Activated naive CD4-positive, alpha-beta T cell treated with anti-CD3 and anti-CD28 coated beads, Interleukin-2, amount 10 ng/mL, durations not matched to agents 7 days and 5 days (primary cell): ENCODE data around the gene MNAT1.

ENCODE experiments used
- CTCF ChIA-PET: fragments of 350-600 bp; sonication (Branson Sonifier 250); formaldehyde crosslinking; loops from one replicate; lab custom pipeline; 2021; ENCODE audit warnings: antibody characterized with exemption; lab: Charles Lee
- DNase-seq: peaks from one replicate; pipeline ENCODE4 v3.0.0-alpha.2; 2020
- H3K27ac Mint-ChIP-seq: one replicate; pipeline ENCODE4 v1.8.0; 2021; ENCODE audit warnings: mild to moderate bottlenecking, moderate library complexity, mixed read lengths
- H3K27me3 Mint-ChIP-seq: one replicate; pipeline ENCODE4 v1.8.0; 2021; ENCODE audit warnings: mild to moderate bottlenecking, mixed read lengths
- H3K36me3 Mint-ChIP-seq: one replicate; pipeline ENCODE4 v1.8.0; 2021; ENCODE audit warnings: mixed read lengths
- H3K4me1 Mint-ChIP-seq: one replicate; pipeline ENCODE4 v1.8.0; 2021; ENCODE audit warnings: mixed read lengths
- H3K4me3 Mint-ChIP-seq: one replicate; pipeline ENCODE4 v1.8.0; 2021; ENCODE audit warnings: mild to moderate bottlenecking, moderate library complexity, mixed read lengths
- H3K9me3 Mint-ChIP-seq: one replicate; pipeline ENCODE4 v1.8.0; 2021; ENCODE audit warnings: mixed read lengths

MNAT1 gene

GRCh38 chr14:60925286-60925685, 190.7 kb downstream of the MNAT1 start:
- Mint-ChIP-seq H3K27ac (no peak overlapping the region), H3K36me3 (no peaks in the 10 kb centered on the region), H3K4me1 (no peaks in the 10 kb centered on the region), H3K4me3 (no peak overlapping the region), H3K27me3 (no peaks in the 10 kb centered on the region), H3K9me3 (no peaks in the 10 kb centered on the region)
- CTCF ChIA-PET = no interaction called here
- no peak for DNase-seq

GRCh38 chr14:60926002-60926401, 191.4 kb downstream of the MNAT1 start:
- Mint-ChIP-seq H3K9me3 (no peaks in the 10 kb centered on the region), H3K27me3 (no peaks in the 10 kb centered on the region), H3K36me3 (no peaks in the 10 kb centered on the region), H3K4me3 (no peak overlapping the region), H3K27ac (no peak overlapping the region), H3K4me1 (no peaks in the 10 kb centered on the region)
- DNase-seq = no peak
- CTCF ChIA-PET = no interaction called here

- Mint-ChIP-seq H3K4me3 (no peak overlapping the region), H3K27me3 (no peaks in the 10 kb centered on the region), H3K36me3 (no peaks in the 10 kb centered on the region), H3K9me3 (no peaks in the 10 kb centered on the region), H3K27ac (no peak overlapping the region), H3K4me1 (no peaks in the 10 kb centered on the region)
- CTCF ChIA-PET = interaction anchor here (0.6 kb wide), 1 partner anchor 48 kb away, joined by 3 read pairs; no protein-coding TSS in a partner anchor
- DNase-seq = no peak
These were observed 196.7 kb downstream of the MNAT1 start for GRCh38 chr14:60931218-60931617.

GRCh38 chr14:60933920-60934655, 199.5 kb downstream of the MNAT1 start:
- Mint-ChIP-seq H3K9me3 (no peaks in the 10 kb centered on the region), H3K4me3 (no peak overlapping the region), H3K27me3 (no peaks in the 10 kb centered on the region), H3K36me3 (no peaks in the 10 kb centered on the region), H3K4me1 (no peaks in the 10 kb centered on the region), H3K27ac (no peak overlapping the region)
- CTCF ChIA-PET = no interaction called here
- DNase-seq = no peak

- Mint-ChIP-seq H3K4me3 (no peak overlapping the region), H3K9me3 (no peaks in the 10 kb centered on the region), H3K27ac (no peak overlapping the region)
These were observed 200.8 kb downstream of the MNAT1 start for GRCh38 chr14:60935319-60935718.

GRCh38 chr14:60943637-60944032, 209.1 kb downstream of the MNAT1 start:
- no peak for DNase-seq
- Mint-ChIP-seq H3K9me3 (no peaks in the 10 kb centered on the region), H3K4me1 (no peaks in the 10 kb centered on the region), H3K36me3 (no peaks in the 10 kb centered on the region), H3K4me3 (no peak overlapping the region), H3K27ac (no peak overlapping the region), H3K27me3 (no peaks in the 10 kb centered on the region)
- CTCF ChIA-PET = no interaction called here

More at GRCh38 chr14:60935319-60935718, 200.8 kb downstream of the MNAT1 start:
- Mint-ChIP-seq H3K4me1 (no peaks in the 10 kb centered on the region), H3K36me3 (no peaks in the 10 kb centered on the region), H3K27me3 (no peaks in the 10 kb centered on the region)
- DNase-seq = no peak
- CTCF ChIA-PET = no interaction called here

- Mint-ChIP-seq H3K4me1 (no peaks in the 10 kb centered on the region), H3K36me3 (no peaks in the 10 kb centered on the region), H3K4me3 (no peak overlapping the region), H3K9me3 (no peaks in the 10 kb centered on the region), H3K27ac (no peak overlapping the region), H3K27me3 (no peaks in the 10 kb centered on the region)
- DNase-seq = no peak
- CTCF ChIA-PET = no interaction called here
These were observed 209.6 kb downstream of the MNAT1 start for GRCh38 chr14:60944204-60944603.

GRCh38 chr14:60945984-60946383, 211.4 kb downstream of the MNAT1 start:
- DNase-seq = no peak
- H3K27me3 Mint-ChIP-seq = no peaks in the 10 kb centered on the region
- H3K4me1 Mint-ChIP-seq = no peaks in the 10 kb centered on the region
- no peaks in the 10 kb centered on the region for H3K9me3 Mint-ChIP-seq
- no peaks in the 10 kb centered on the region for H3K36me3 Mint-ChIP-seq
- CTCF ChIA-PET = no interaction called here
- no peak overlapping the region for H3K4me3 Mint-ChIP-seq
- no peak overlapping the region for H3K27ac Mint-ChIP-seq

- no peaks in the 10 kb centered on the region for H3K36me3 Mint-ChIP-seq
- no peak for DNase-seq
- no peak overlapping the region for H3K4me3 Mint-ChIP-seq
- no peaks in the 10 kb centered on the region for H3K4me1 Mint-ChIP-seq
- no peak overlapping the region for H3K27ac Mint-ChIP-seq
- H3K9me3 Mint-ChIP-seq = no peaks in the 10 kb centered on the region
- CTCF ChIA-PET = no interaction called here
- H3K27me3 Mint-ChIP-seq = no peaks in the 10 kb centered on the region
These were observed 212.2 kb downstream of the MNAT1 start for GRCh38 chr14:60946773-60947172.

GRCh38 chr14:60951776-60952435, 217.3 kb downstream of the MNAT1 start:
- CTCF ChIA-PET = no interaction called here
- peaks cover 9% of the 10 kb centered on the region for H3K9me3 Mint-ChIP-seq
- peaks cover 6% of the 10 kb centered on the region for H3K36me3 Mint-ChIP-seq
- no peak overlapping the region for H3K27ac Mint-ChIP-seq
- no peaks in the 10 kb centered on the region for H3K4me1 Mint-ChIP-seq
- DNase-seq = no peak
- no peak overlapping the region for H3K4me3 Mint-ChIP-seq
- no peaks in the 10 kb centered on the region for H3K27me3 Mint-ChIP-seq

GRCh38 chr14:60956202-60956601, 221.6 kb downstream of the MNAT1 start:
- DNase-seq = no peak
- Mint-ChIP-seq H3K27ac (no peak overlapping the region), H3K4me3 (no peak overlapping the region), H3K4me1 (no peaks in the 10 kb centered on the region), H3K36me3 (peaks cover 14% of the 10 kb centered on the region), H3K27me3 (no peaks in the 10 kb centered on the region), H3K9me3 (peaks cover 33% of the 10 kb centered on the region)
- CTCF ChIA-PET = no interaction called here

GRCh38 chr14:60956632-60957031, 222.1 kb downstream of the MNAT1 start:
- DNase-seq = no peak
- H3K27me3 Mint-ChIP-seq = no peaks in the 10 kb centered on the region

GRCh38 chr14:60958146-60958545, 223.6 kb downstream of the MNAT1 start:
- H3K9me3 Mint-ChIP-seq = peaks cover 33% of the 10 kb centered on the region
- H3K27me3 Mint-ChIP-seq = no peaks in the 10 kb centered on the region
- H3K36me3 Mint-ChIP-seq = peaks cover 14% of the 10 kb centered on the region
- no peaks in the 10 kb centered on the region for H3K4me1 Mint-ChIP-seq
- H3K4me3 Mint-ChIP-seq = no peak overlapping the region
- H3K27ac Mint-ChIP-seq = no peak overlapping the region
- DNase-seq = no peak
- CTCF ChIA-PET = no interaction called here

More at GRCh38 chr14:60956632-60957031, 222.1 kb downstream of the MNAT1 start:
- Mint-ChIP-seq H3K27ac (no peak overlapping the region), H3K4me1 (no peaks in the 10 kb centered on the region), H3K9me3 (peaks cover 33% of the 10 kb centered on the region), H3K4me3 (no peak overlapping the region), H3K36me3 (peaks cover 14% of the 10 kb centered on the region)
- CTCF ChIA-PET = no interaction called here

- Mint-ChIP-seq H3K27ac (no peak overlapping the region), H3K27me3 (no peaks in the 10 kb centered on the region), H3K9me3 (peaks cover 10% of the 10 kb centered on the region), H3K36me3 (peaks cover 3% of the 10 kb centered on the region), H3K4me1 (peaks cover 4% of the 10 kb centered on the region), H3K4me3 (no peak overlapping the region)
- CTCF ChIA-PET = no interaction called here
- no peak for DNase-seq
These were observed 229.2 kb downstream of the MNAT1 start for GRCh38 chr14:60963761-60964160.

- CTCF ChIA-PET = no interaction called here
These were observed 230.3 kb downstream of the MNAT1 start for GRCh38 chr14:60964904-60965303.

More at GRCh38 chr14:60964904-60965303, 230.3 kb downstream of the MNAT1 start:
- no peak for DNase-seq
- peaks cover 3% of the 10 kb centered on the region for H3K36me3 Mint-ChIP-seq
- H3K27me3 Mint-ChIP-seq = no peaks in the 10 kb centered on the region
- no peak overlapping the region for H3K4me3 Mint-ChIP-seq
- H3K27ac Mint-ChIP-seq = no peak overlapping the region
- H3K9me3 Mint-ChIP-seq = peaks cover 1% of the 10 kb centered on the region
- H3K4me1 Mint-ChIP-seq = peaks cover 4% of the 10 kb centered on the region
